MCF 10A (cell line): Measurements from ENCODE around the gene TRMT112. TPM values are rescaled to one million over a fixed set of nuclear protein-coding genes. Genes with fewer than 3 reads are reported as not detected.

Source experiments
- BruUV-seq: library from RNA; stranded (reverse); fragments of 400-500 nt; replicated peaks from 2 replicates; lab custom pipeline; 2021; lab: Mats Ljungman, UMichigan
- CTCF ChIA-PET: fragments of 300-600 bp; sonication (Branson Sonifier 250); formaldehyde crosslinking; extraction: SDS; loops from one replicate; lab custom pipeline; 2021; ENCODE audit warnings: antibody characterized with exemption, inconsistent platforms; lab: Yijun Ruan, JAX
- POLR2A ChIA-PET: fragments of 300-600, 350-650 bp; sonication (Branson Sonifier 250); formaldehyde crosslinking; extraction: SDS; loops from one replicate; lab custom pipeline; 2020; ENCODE audit warnings: antibody characterized with exemption, inconsistent platforms; lab: Yijun Ruan, JAX
- DNase-seq: peaks from one replicate; pipeline ENCODE4 v3.0.0-alpha.2; 2018; ENCODE audit not compliant: unreplicated experiment
- H3K27ac Mint-ChIP-seq: one replicate; pipeline ENCODE4 v1.8.0; 2022; ENCODE audit warnings: mild to moderate bottlenecking, low read depth, mixed read lengths; ENCODE audit not compliant: unreplicated experiment
- H3K27me3 Mint-ChIP-seq: one replicate; pipeline ENCODE4 v1.8.0; 2022; ENCODE audit warnings: mixed read lengths; ENCODE audit not compliant: insufficient read depth, unreplicated experiment
- H3K36me3 Mint-ChIP-seq: one replicate; pipeline ENCODE4 v1.8.0; 2022; ENCODE audit warnings: mild to moderate bottlenecking, moderate library complexity, mixed read lengths; ENCODE audit not compliant: insufficient read depth, unreplicated experiment
- H3K4me1 Mint-ChIP-seq: one replicate; pipeline ENCODE4 v1.8.0; 2022; ENCODE audit warnings: mixed read lengths; ENCODE audit not compliant: insufficient read depth, unreplicated experiment
- H3K4me3 Mint-ChIP-seq: one replicate; pipeline ENCODE4 v1.8.0; 2022; ENCODE audit warnings: mild to moderate bottlenecking, moderate library complexity, mixed read lengths; ENCODE audit not compliant: unreplicated experiment
- H3K9me3 Mint-ChIP-seq: one replicate; pipeline ENCODE4 v1.8.0; 2022; ENCODE audit warnings: mixed read lengths; ENCODE audit not compliant: unreplicated experiment
- CTCF ChIP-seq: fragments of 200-600 bp; IDR thresholded peaks from one replicate; pipeline ENCODE4 v1.8.0; 2022; ENCODE audit warnings: antibody characterized with exemption, mild to moderate bottlenecking; ENCODE audit not compliant: unreplicated experiment
- intact Hi-C: fragments of 100-400 bp; cut with micrococcal nuclease; formaldehyde crosslinking; loops from 2 replicates; pipeline ENCODE4 v1.14.1; 2022
- total RNA-seq: library from RNA; stranded (reverse); gene quantifications from 2 replicates; pipeline ENCODE4 v1.2.3, GENCODE V29; 2022

TRMT112 gene
- total RNA-seq, 1 experiment from 2014 or later: 284 TPM

GRCh38 chr11:64320556-64320955 is 3.2 kb upstream of the TRMT112 start:
- Mint-ChIP-seq H3K27me3 (no peaks in the 10 kb centered on the region), H3K4me3 (peak overlapping the region; percentile 86), H3K27ac (peak overlapping the region; percentile 93), H3K36me3 (peaks cover 43% of the 10 kb centered on the region), H3K4me1 (peaks cover 40% of the 10 kb centered on the region), H3K9me3 (no peaks in the 10 kb centered on the region)
- no peak for TF ChIP-seq CTCF
- ChIA-PET POLR2A (interaction anchor here (0.8 to 5.6 kb wide), 4 partner anchors 16 to 81 kb away, joined by 3 to 285 read pairs (median 22); partner anchors contain the start of gene CCDC88B), CTCF (interaction anchor here (0.6 to 10.2 kb wide), 4 partner anchors 11 to 69 kb away, joined by 3 to 148 read pairs (median 50); partner anchors contain the start of genes PLCB3 and RPS6KA4)
- BruUV-seq: no TSS peak
- no peak for DNase-seq
- intact Hi-C loops: no loop called here

DNA sequence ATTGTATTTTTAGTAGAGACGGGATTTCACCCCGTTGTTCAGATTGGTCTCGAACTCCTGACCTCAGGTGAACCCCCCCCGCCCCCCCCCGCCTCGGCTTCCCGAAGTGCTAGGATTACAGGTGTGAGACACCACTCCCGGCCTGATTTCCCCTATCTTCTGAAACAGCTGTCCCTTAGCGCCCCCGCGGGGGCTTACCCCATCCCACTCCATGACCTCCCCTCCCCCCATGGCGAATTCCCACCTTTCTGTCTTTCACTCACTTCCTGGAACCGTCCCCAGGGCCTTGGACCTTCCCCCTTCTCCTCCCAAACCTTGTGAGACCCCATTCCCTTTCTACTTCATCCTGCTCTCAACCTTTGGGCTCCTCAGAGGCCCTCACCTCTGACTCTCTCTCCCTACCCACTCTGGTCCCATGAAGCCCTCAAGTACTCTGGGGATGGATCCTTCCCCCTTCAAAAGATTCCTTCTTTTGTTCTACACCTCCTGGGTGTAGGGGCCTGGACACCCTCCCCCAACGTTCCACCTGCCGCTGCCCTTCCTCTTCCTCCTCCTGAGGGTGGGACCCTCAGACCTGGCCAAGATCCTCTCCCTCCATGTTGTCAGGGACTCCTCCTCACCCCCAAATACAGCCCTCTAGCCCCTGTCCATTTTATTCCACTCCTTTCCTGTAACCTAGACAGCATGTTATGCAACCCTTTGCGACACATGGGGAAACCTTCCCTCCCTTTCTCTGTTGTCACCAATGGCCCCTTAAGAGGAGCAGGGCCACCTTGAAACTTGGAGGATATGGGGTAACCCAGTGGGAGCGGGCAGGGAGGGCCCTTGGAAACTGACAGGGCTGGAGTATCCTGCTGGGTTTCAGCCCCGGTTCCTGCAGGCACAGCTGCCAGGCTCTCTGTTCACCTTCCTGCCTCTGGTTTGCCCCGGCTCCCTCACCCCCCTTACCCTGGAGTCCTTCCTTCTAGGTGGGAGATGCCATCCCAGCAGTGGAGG is 1.7 kb upstream of the TRMT112 start:
- Mint-ChIP-seq H3K36me3 (peaks cover 58% of the 10 kb centered on the region), H3K4me3 (peak overlapping the region; percentile 86), H3K4me1 (peaks cover 34% of the 10 kb centered on the region), H3K9me3 (no peaks in the 10 kb centered on the region), H3K27ac (peak overlapping the region; percentile 93), H3K27me3 (no peaks in the 10 kb centered on the region)
- ChIA-PET CTCF (interaction anchor here (0.6 to 10.2 kb wide), 9 partner anchors 12 to 456 kb away, joined by 3 to 148 read pairs (median 4); partner anchors contain the start of genes PLCB3 and RPS6KA4), POLR2A (interaction anchor here (0.6 to 5.8 kb wide), 13 partner anchors 10 to 1924 kb away, joined by 3 to 285 read pairs (median 10); partner anchors contain the start of genes CCDC88B, ESRRA, FKBP2 and RPS6KA4)
- intact Hi-C loops: loop anchor here (1.0 kb wide), 2 partner anchors 12 to 16 kb away; no protein-coding TSS in a partner anchor
- DNase-seq: no peak
- no TSS peak for BruUV-seq
- TF ChIP-seq CTCF: no peak

GRCh38 chr11:64317961-64318765 is 804 bp upstream of the TRMT112 start, which contains the start of gene PRDX5:
TSS of gene PRDX5 (plus strand) at chr11:64318121. CDS start at chr11:64318216, 95 bp downstream.
- ChIA-PET CTCF (interaction anchor here (0.6 to 10.2 kb wide), 18 partner anchors 9 to 183 kb away, joined by 3 to 148 read pairs (median 7); partner anchors contain the start of gene RPS6KA4), POLR2A (interaction anchor here (0.6 to 5.8 kb wide), 33 partner anchors 9 to 1923 kb away, joined by 3 to 285 read pairs (median 4); partner anchors contain the start of genes B3GAT3, BAD, CCDC88B and COX8A)
- BruUV-seq: TSS peak; percentile 47
- Mint-ChIP-seq H3K36me3 (peaks cover 65% of the 10 kb centered on the region), H3K4me3 (peak within 1 kb of the TSS; percentile 86), H3K4me1 (peaks cover 36% of the 10 kb centered on the region), H3K27me3 (no peaks in the 10 kb centered on the region), H3K9me3 (no peaks in the 10 kb centered on the region), H3K27ac (peak within 1 kb of the TSS; percentile 93)
- DNase-seq: peak; percentile 96
- no peak for TF ChIP-seq CTCF
- intact Hi-C loops: loop anchor here (1.0 kb wide), 3 partner anchors 13 to 37 kb away; no protein-coding TSS in a partner anchor
